ENCODE results near the gene LMNTD1. TPM values are rescaled to one million over a fixed set of nuclear protein-coding genes. Genes with fewer than 3 reads are reported as not detected.
"Not testable (repeated sequence)": the region's sequence is repeated elsewhere in the genome, so short reads cannot be mapped to it uniquely, and the experiment has no call there.

LMNTD1 gene
- total and polyA plus RNA-seq, 10 donors: 0.05 TPM; not detected in 9

DNA sequence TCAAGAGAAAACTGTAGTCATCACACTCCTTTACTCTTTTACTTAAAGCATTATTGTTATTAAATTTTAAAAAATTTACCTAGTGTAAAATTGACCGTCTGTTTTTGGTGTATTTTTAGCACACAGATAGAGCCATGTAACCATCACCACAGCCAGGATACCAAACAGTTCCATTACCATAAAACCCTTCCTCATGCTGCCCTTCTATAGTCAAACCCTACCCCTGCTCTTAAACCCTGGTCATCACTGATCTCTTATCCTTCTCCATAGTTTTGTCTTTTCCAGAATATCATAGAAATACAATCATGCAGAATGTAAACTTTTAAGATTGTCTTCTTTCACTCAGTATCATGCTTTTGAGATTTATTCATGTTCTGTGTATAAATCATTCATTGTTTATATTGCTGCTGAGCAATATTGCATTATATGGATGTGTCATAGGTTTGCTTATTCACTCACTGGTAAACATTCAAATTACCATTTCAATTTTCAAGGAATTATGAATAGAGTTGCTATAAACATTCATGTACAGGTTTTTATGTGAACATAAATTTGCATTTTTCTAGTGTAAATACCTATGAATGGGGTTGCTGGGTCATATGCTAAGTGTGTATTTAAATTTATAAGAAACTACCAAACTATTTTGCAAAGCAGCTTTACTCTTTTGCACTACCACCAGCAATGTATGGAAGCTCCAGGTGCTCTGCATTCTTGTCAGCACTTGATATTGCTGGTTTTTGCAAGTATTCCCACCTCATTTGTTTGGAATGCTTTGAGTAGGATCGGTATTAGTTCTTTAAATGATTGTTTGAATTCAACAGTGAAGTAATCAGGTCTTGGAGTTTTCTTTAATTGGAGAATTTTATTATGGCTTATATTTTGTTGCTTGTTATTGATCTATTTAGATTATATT is 125.5 kb downstream of the LMNTD1 start:
- Histone ChIP-seq H3K4me3 (no peak overlapping the region), H3K36me3 (no peaks in the 10 kb centered on the region), H3K27me3 (replicated peaks in 1 of 7) (no peaks in the 10 kb centered on the region), H3K4me1 (no peaks in the 10 kb centered on the region), H3K9me3 (no peaks in the 10 kb centered on the region), H3K27ac (no peak overlapping the region)
- TF ChIP-seq CTCF (IDR thresholded peaks at IDR 0.05 in 8 of 11, conservative IDR thresholded peaks at IDR 0.05 in 3 of 11) (no peak), POLR2AphosphoS5 (IDR thresholded peaks at IDR 0.05) (no peak), POLR2A (IDR thresholded peaks at IDR 0.05) (no peak)
- WGBS, 5 donors: 77 to 97% (median 86%) methylated on average over 2 of the region's 2 CpGs
- intact Hi-C loops (cut with DNase I; ENCODE audit: low total_unique reads): no loop called here
- no peak for DNase-seq

DNA sequence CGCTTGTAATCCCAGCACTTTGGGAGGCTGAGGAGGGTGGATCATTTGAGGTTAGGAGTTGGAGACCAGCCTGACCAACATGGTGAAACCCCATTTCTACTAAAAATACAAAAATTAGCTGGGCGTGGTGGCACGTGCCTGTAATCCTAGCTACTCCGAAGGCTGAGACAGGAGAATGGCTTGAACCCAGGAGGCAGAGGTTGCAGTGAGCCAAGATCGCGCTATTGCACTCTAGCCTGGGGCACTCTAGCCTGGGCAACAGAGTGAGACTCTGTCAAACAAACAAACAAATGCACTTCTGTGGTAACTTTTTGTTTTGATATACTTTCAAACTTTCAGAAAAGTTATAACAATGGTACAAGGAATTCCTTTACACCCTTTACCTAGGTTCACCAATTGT is 126.3 kb downstream of the LMNTD1 start:
- H3K27ac ChIP-seq; H3K4me1 ChIP-seq; H3K36me3 ChIP-seq; H3K9me3 ChIP-seq; H3K4me3 ChIP-seq; DNase-seq; H3K27me3 ChIP-seq (replicated peaks in 1 of 7); intact Hi-C loops (cut with DNase I; ENCODE audit: low total_unique reads): not testable (repeated sequence)
- 91 to 98% (median 95%) methylated on average over 6 of the region's 6 CpGs for WGBS, 5 donors

Small RNAs within 50 kb of the gene (small RNA-seq; reads per million reads assigned to genes)
- 0 reads per million in 4 donors for gene TUBB4BP1
